HepG2 (cell line): ENCODE data around the gene UBE2O. TPM values are rescaled to one million over a fixed set of nuclear protein-coding genes. Genes with fewer than 3 reads are reported as not detected.

ENCODE experiments used
- ATAC-seq: fragments of 200-7000 bp; cut with Tn5 transposase; 3 replicates; pipeline ENCODE4 v1.9.1; 2020; ENCODE audit warnings: mild to moderate bottlenecking, moderate library complexity
- BruUV-seq: library from RNA; stranded (reverse); fragments of 400-500 nt; replicated peaks from 2 replicates; lab custom pipeline; 2021; lab: Mats Ljungman, UMichigan
- CTCF ChIA-PET: fragments of 300-600 bp; formaldehyde crosslinking; extraction: SDS; loops from one replicate; lab custom pipeline; 2021; ENCODE audit warnings: low total read pairs, inconsistent platforms, low intra/inter-chr PET ratio; lab: Yijun Ruan, JAX
- POLR2A ChIA-PET: fragments of 350-600 bp; sonication (Branson Sonifier 250); formaldehyde crosslinking; loops from one replicate; lab custom pipeline; 2020; ENCODE audit warnings: antibody characterized with exemption, inconsistent platforms; lab: Yijun Ruan, JAX
- DNase-seq: peaks from one replicate; pipeline ENCODE4 v3.0.0-alpha.2; 2015; ENCODE audit warnings: low spot score
- FAIRE-seq: peaks from 3 replicates; lab custom pipeline; 2011; peaks lifted over from hg19 to GRCh38; lab: Jason Lieb, UNC
- H2AFZ ChIP-seq: one replicate; pipeline ENCODE4 v1.6.1; 2011; ENCODE audit warnings: low read length, inconsistent platforms
- H3K27ac ChIP-seq: fragments of 300-600 bp; 3 replicates; pipeline ENCODE4 v1.8.0; 2011; ENCODE audit warnings: mixed run types, mild to moderate bottlenecking, mixed read lengths, low read length, inconsistent platforms; ENCODE audit not compliant: insufficient read depth; ENCODE audit errors: extremely low read length
- H3K27me3 ChIP-seq, 2 experiments: fragments of 200-600 bp in 1 of 2; 2 replicates in 1 of 2; 3 replicates in 1 of 2; pipeline versions ENCODE4 v1.6.0 to v1.8.0; 2011; ENCODE audit warnings: low read length in 2 of 2, mild to moderate bottlenecking in 2 of 2, moderate library complexity in 2 of 2, inconsistent platforms in 1 of 2; ENCODE audit not compliant: insufficient read depth in 2 of 2, control insufficient read depth in 1 of 2
- H3K36me3 ChIP-seq, 2 experiments: fragments of 200-600 bp in 1 of 2; replicated peaks in 1 of 2; 2 replicates in 1 of 2; 3 replicates in 1 of 2; pipeline versions ENCODE4 v1.5.1 to v1.8.0; 2011; ENCODE audit warnings: low read length in 2 of 2, inconsistent platforms in 1 of 2; ENCODE audit not compliant: insufficient read depth in 2 of 2, control insufficient read depth in 1 of 2
- H3K4me1 ChIP-seq: 2 replicates; pipeline ENCODE4 v1.5.1; 2012; ENCODE audit warnings: low read length, inconsistent platforms; ENCODE audit not compliant: insufficient read depth
- H3K4me2 ChIP-seq: 2 replicates; pipeline ENCODE4 v1.6.0; 2011; ENCODE audit warnings: low read depth, low read length, inconsistent platforms
- H3K4me3 ChIP-seq, 3 experiments: fragments of 200-600 bp in 1 of 3; sonication (generic), shearing (Covaris generic) in 1 of 3; replicated peaks in 1 of 3; 2 replicates each; pipeline ENCODE4 v1.5.1; 2011 to 2016; ENCODE audit warnings: low read length in 3 of 3, inconsistent platforms in 2 of 3, low read depth in 2 of 3, mild to moderate bottlenecking in 2 of 3, control low read depth in 1 of 3, mixed read lengths in 1 of 3; ENCODE audit not compliant: insufficient read depth in 1 of 3
- H3K79me2 ChIP-seq: one replicate; pipeline ENCODE4 v1.6.1; 2011; ENCODE audit warnings: low read length, inconsistent platforms; ENCODE audit not compliant: insufficient read depth
- H3K9ac ChIP-seq: 2 replicates; pipeline ENCODE4 v1.6.0; 2011; ENCODE audit warnings: mild to moderate bottlenecking, low read depth, low read length, inconsistent platforms; ENCODE audit not compliant: insufficient read depth
- H3K9me3 ChIP-seq: 2 replicates; pipeline ENCODE4 v1.5.1; 2012; ENCODE audit warnings: mild to moderate bottlenecking, low read length
- H4K20me1 ChIP-seq: 2 replicates; pipeline ENCODE4 v1.6.0; 2011; ENCODE audit warnings: inconsistent platforms, mild to moderate bottlenecking, low read length, moderate library complexity; ENCODE audit not compliant: insufficient read depth
- NFATC3 ChIP-seq: sonication (generic); formaldehyde crosslinking; IDR thresholded peaks from 2 replicates; pipeline ENCODE4 v1.5.1; 2020; ENCODE audit warnings: mild to moderate bottlenecking, missing genetic modification reagents
- RBM22 ChIP-seq: fragments of 200-400 bp; formaldehyde crosslinking; optimal IDR thresholded peaks from 2 replicates; pipeline ENCODE3; 2017; ENCODE audit warnings: mild to moderate bottlenecking, low read length, moderate library complexity
- SNRNP70 ChIP-seq: fragments of 200-400 bp; formaldehyde crosslinking; IDR thresholded peaks from 2 replicates; pipeline ENCODE4 v1.6.1; 2017; ENCODE audit warnings: mild to moderate bottlenecking, low read depth, low read length, moderate library complexity
- ZBTB8A ChIP-seq: sonication (generic); formaldehyde crosslinking; IDR thresholded peaks from 2 replicates; pipeline ENCODE4 v1.4.0; 2020; ENCODE audit warnings: mild to moderate bottlenecking, low read depth, missing genetic modification reagents, borderline replicate concordance
- ZNF337 ChIP-seq: sonication (generic); formaldehyde crosslinking; IDR thresholded peaks from 2 replicates; pipeline ENCODE4 v1.5.1; 2020; ENCODE audit warnings: missing genetic modification reagents, low read depth, mild to moderate bottlenecking, borderline replicate concordance
- ZNF558 ChIP-seq: sonication (generic); formaldehyde crosslinking; IDR thresholded peaks from 2 replicates; pipeline ENCODE4 v1.9.0; 2022; ENCODE audit warnings: mild to moderate bottlenecking, missing genetic modification reagents, borderline replicate concordance
- WGBS: methylation state at CpG from one replicate; pipeline ENCODE4 v1.1.6; 2017; ENCODE audit warnings: low lambda C conversion rate; 5-methylcytosine and 5-hydroxymethylcytosine counted together
- in situ Hi-C: cut with HindIII; loops from 2 replicates; pipeline ENCODE4 v1.10.0; 2017; ENCODE audit warnings: low pct_unique_long_range_greater_than_20kb; ENCODE audit not compliant: extremely low pct_ligation_motif_present
- intact Hi-C: fragments of 100-400 bp; cut with micrococcal nuclease; formaldehyde crosslinking; loops from one replicate; pipeline ENCODE4 v1.10.0; 2022; ENCODE audit not compliant: unreplicated experiment
- polyA plus RNA-seq, 8 experiments: library from polyadenylated mRNA; depleted of rRNA in 3 of 8; stranded (reverse) in 7 of 8; unstranded in 1 of 8; fragments of >200 nt; fragmentation: Illumina TruSeq in 4 of 8; extraction: Trizol in 4 of 8; gene quantifications; 2 replicates each; pipeline versions ENCODE4 v1.2.1 to v1.2.3, GENCODE V29; 2011 to 2016; ENCODE audit warnings: low read depth in 4 of 8, missing spikeins in 1 of 8, mixed read lengths in 1 of 8; ENCODE audit not compliant: insufficient read depth in 1 of 8
- total RNA-seq, 5 experiments: library from RNA; depleted of rRNA; stranded (reverse); fragments of >200 nt; fragmentation: Illumina TruSeq; extraction: Trizol; gene quantifications; 2 replicates each; pipeline ENCODE4 v1.2.3, GENCODE V29; 2016; ENCODE audit warnings: low read depth in 1 of 5
- TF ChIP-seq, protein P1 (sequence below): fragments of 450-650 bp; IDR thresholded peaks from 2 replicates; pipeline ENCODE4 v1.6.1; 2016
- TF ChIP-seq, protein P2 (sequence below): IDR thresholded peaks from 2 replicates; pipeline ENCODE4 v1.6.1; 2016; ENCODE audit warnings: mild to moderate bottlenecking
- TF ChIP-seq, protein P3 (sequence below): sonication (generic); formaldehyde crosslinking; IDR thresholded peaks from 2 replicates; pipeline ENCODE4 v1.4.0; 2020; ENCODE audit warnings: mild to moderate bottlenecking, missing genetic modification reagents

UBE2O gene
- total and polyA plus RNA-seq, 2 of the 13 experiments (the other 11 are each of a cell fraction or from before 2014, with no cell fraction given) = 21.5 to 23.5 TPM

DNA sequence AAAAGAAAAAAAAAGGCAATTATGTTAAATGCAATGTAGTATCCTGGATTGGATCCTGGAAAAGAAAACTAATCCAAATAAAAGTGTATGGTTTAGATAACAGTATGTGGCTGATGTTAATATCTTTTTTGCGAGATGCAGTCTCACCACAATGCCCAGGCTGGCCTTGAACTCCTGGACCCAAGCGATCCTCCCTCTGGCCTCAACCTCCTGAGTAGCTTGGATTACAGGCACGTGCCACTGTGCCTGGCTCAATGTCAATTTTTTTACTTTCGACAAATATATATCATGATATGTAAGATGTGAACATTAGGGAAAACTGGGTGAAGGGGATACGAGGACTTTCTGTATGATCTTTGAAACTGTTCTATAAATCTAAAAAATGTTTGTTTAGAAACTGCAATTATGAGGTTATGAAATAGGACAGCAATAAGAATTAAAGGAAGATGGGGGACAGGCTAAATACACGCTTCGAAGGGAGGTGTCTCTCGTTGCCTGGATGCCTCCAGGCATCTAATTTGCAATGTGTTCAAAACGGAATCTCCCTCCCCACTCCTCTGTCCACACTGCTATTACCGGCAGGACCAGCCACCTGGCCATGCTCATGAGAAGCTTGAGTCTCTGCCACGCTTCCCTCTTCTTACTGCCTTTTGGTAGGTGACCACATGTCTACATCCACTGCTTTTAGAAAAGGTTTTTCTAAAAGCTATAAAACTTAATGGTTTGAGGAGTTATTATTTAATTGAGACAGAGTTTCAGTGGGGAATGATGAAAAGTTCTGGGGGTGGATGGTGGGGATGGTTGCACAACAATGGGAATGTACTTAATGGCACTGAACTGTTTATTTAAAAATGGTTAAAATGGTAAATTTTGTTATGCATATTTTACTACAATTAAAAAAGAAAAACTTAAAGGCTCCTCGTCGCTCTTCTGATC is 15.2 kb downstream of the UBE2O start (continued):
- TF ChIP-seq, protein P1, sequence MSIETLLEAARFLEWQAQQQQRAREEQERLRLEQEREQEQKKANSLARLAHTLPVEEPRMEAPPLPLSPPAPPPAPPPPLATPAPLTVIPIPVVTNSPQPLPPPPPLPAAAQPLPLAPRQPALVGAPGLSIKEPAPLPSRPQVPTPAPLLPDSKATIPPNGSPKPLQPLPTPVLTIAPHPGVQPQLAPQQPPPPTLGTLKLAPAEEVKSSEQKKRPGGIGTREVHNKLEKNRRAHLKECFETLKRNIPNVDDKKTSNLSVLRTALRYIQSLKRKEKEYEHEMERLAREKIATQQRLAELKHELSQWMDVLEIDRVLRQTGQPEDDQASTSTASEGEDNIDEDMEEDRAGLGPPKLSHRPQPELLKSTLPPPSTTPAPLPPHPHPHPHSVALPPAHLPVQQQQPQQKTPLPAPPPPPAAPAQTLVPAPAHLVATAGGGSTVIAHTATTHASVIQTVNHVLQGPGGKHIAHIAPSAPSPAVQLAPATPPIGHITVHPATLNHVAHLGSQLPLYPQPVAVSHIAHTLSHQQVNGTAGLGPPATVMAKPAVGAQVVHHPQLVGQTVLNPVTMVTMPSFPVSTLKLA = no peak
- TF ChIP-seq RBM22 = no peak

DNA sequence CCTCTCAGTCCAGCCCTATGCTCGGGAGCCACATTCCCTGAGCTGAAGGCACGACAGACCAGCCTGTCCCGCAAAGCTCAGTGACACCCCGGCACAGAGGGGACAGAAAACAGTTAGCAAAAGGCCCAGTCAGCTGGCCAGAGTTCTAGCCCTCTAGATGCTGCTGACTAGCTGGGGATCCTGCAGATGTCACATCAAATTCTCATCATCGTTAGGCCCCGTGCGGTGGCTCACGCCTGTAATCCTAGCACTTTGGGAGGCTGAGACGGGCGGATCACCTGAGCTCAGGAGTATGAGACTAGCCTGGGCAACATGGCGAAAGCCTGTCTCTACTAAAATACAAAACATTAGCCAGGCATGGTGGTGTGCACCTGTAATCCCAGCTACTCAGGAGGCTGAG is 17.2 kb downstream of the UBE2O start:
- peaks cover 89% of the 10 kb centered on the region for H3K79me2 ChIP-seq
- 97% methylated on average over 11 of the region's 11 CpGs for WGBS
- no peaks in the 10 kb centered on the region for H3K27me3 ChIP-seq
- no peak overlapping the region for H2AFZ ChIP-seq
- DNase-seq (no peak), ATAC-seq (no peak), FAIRE-seq (no peak)
- H3K9me3 ChIP-seq = no peaks in the 10 kb centered on the region
- intact Hi-C loops (no loop called here), in situ Hi-C loops (no loop called here)
- peaks cover 2 to 11% of the 10 kb centered on the region in 2 experiments; a peak in 3 of 5 replicates for H3K36me3 ChIP-seq
- H3K27ac ChIP-seq = no peak overlapping the region
- CTCF ChIA-PET = no interaction called here
- H4K20me1 ChIP-seq = peaks cover 62% of the 10 kb centered on the region
- BruUV-seq = no TSS peak
- POLR2A ChIA-PET = no interaction called here
- no peak overlapping the region; the same call in 1 of the 2 replicates for H3K9ac ChIP-seq
- H3K4me3 ChIP-seq = no peak overlapping the region
- no peak overlapping the region for H3K4me2 ChIP-seq
- peaks cover 37% of the 10 kb centered on the region for H3K4me1 ChIP-seq
- TF ChIP-seq, protein P2, sequence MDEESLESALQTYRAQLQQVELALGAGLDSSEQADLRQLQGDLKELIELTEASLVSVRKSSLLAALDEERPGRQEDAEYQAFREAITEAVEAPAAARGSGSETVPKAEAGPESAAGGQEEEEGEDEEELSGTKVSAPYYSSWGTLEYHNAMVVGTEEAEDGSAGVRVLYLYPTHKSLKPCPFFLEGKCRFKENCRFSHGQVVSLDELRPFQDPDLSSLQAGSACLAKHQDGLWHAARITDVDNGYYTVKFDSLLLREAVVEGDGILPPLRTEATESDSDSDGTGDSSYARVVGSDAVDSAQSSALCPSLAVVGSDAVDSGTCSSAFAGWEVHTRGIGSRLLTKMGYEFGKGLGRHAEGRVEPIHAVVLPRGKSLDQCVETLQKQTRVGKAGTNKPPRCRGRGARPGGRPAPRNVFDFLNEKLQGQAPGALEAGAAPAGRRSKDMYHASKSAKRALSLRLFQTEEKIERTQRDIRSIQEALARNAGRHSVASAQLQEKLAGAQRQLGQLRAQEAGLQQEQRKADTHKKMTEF = no peak
- no peak for TF ChIP-seq ZNF558
- TF ChIP-seq ZNF337 (CRISPR knock-in tag) = no peak
- TF ChIP-seq SNRNP70 = no peak
- no peak for TF ChIP-seq ZBTB8A (CRISPR knock-in tag)
- no peak for TF ChIP-seq NFATC3 (CRISPR knock-in tag)
- TF ChIP-seq, protein P3, sequence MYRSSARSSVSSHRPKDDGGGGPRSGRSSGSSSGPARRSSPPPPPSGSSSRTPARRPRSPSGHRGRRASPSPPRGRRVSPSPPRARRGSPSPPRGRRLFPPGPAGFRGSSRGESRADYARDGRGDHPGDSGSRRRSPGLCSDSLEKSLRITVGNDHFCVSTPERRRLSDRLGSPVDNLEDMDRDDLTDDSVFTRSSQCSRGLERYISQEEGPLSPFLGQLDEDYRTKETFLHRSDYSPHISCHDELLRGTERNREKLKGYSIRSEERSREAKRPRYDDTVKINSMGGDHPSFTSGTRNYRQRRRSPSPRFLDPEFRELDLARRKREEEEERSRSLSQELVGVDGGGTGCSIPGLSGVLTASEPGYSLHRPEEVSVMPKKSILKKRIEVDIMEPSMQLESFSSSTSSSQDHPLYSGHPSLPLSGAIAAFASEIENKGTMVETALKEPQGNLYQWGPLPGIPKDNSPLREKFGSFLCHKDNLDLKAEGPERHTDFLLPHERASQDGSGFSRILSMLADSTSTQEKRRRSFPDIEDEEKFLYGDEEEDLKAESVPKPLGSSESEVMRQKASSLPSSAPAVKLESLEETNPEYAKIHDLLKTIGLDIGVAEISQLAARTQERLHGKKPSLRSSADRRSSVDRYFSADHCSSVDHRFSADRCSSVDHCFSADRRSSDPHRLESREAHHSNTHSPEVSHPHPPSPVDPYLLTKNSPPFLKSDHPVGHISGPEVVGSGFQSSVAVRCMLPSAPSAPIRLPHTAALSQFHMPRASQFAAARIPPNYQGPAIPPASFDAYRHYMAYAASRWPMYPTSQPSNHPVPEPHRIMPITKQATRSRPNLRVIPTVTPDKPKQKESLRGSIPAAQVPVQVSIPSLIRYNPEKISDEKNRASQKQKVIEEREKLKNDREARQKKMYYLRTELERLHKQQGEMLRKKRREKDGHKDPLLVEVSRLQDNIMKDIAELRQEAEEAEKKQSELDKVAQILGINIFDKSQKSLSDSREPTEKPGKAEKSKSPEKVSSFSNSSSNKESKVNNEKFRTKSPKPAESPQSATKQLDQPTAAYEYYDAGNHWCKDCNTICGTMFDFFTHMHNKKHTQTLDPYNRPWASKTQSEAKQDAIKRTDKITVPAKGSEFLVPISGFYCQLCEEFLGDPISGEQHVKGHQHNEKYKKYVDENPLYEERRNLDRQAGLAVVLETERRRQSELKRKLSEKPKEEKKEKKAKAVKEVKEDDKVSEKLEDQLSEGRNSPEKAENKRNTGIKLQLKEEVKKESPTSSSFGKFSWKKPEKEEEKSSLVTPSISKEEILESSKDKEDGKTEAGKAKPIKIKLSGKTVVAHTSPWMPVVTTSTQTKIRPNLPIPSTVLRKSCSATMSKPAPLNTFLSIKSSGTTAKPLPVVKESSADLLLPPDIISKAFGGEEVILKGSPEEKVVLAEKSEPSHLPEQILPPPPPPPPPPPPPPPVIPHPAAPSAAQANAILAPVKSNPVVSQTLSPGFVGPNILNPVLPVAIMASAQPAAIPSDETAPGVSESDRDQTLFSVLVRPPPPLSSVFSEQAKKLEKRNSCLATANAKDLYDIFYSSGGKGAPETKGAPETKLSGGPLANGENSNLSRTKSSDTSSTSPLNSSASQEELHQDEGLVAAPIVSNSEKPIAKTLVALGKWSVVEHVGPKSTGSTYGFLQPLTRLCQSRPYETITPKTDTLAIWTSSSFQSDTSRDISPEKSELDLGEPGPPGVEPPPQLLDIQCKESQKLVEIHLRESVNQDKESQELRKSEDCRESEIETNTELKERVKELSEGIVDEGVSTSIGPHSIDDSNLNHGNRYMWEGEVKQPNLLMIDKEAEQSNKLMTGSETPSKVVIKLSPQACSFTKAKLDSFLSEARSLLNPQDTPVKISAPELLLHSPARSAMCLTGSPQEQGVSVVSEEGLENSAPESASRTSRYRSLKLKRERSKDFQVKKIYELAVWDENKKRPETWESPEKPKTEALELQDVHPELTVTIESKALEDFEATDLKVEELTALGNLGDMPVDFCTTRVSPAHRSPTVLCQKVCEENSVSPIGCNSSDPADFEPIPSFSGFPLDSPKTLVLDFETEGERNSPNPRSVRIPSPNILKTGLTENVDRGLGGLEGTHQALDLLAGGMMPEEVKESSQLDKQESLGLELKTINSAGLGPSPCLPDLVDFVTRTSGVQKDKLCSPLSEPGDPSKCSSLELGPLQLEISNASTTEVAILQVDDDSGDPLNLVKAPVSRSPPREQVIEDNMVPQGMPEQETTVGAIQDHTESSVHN (CRISPR knock-in tag) = no peak
